ENCODE data around the gene DMBX1. TPM values are rescaled to one million over a fixed set of nuclear protein-coding genes. Genes with fewer than 3 reads are reported as not detected.

Gene DMBX1
- total and polyA plus RNA-seq, 9 of the 15 experiments (the other 6 are each of a cell fraction or from before 2014, with no cell fraction given), result 0.25 to 4.3 (median 1.0) TPM

DNA sequence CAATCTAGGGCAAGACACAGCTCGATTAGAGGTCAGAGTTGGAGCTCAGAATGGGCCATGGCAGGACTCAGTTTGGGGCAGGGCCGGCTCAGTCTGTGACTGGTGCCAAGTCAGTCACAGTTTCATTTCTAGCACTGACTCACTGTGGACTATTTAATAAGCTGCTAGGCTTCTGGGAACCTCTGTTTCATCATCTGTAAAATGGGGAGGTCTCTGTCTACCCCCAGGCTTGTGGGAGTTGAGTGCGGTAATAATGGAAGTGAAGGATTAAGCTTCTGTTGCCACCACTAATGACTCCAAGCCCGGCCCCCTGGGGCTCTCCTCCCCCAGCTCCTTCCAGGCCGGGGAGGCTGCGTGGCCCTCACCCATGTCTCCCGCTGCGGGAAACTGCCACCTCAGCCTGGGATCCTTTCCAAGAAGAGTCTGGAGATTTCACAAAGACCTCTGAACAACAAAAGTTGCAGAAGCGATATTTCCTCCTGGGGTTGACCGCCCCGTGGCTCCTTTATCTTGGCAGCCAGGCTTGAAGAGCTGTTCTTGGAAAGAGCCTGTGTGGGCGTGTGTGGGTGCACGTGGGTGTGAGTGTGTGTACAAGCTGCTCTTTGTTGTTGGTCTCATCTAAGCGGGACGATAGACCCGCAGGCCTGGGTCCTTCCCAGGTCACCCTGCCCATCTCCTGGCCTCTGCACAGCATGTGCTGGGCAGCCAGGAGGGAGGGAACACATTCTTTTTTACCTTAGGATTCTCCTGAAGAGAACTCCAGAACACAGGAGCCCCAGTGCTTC is 32.7 kb downstream of the DMBX1 start (continued):
- TF ChIP-seq RNF219 (CRISPR knock-in tag; IDR thresholded peaks at IDR 0.05), result no peak
- no peak for TF ChIP-seq TEAD2 (tag; IDR thresholded peaks at IDR 0.05)
- TF ChIP-seq, protein P1, sequence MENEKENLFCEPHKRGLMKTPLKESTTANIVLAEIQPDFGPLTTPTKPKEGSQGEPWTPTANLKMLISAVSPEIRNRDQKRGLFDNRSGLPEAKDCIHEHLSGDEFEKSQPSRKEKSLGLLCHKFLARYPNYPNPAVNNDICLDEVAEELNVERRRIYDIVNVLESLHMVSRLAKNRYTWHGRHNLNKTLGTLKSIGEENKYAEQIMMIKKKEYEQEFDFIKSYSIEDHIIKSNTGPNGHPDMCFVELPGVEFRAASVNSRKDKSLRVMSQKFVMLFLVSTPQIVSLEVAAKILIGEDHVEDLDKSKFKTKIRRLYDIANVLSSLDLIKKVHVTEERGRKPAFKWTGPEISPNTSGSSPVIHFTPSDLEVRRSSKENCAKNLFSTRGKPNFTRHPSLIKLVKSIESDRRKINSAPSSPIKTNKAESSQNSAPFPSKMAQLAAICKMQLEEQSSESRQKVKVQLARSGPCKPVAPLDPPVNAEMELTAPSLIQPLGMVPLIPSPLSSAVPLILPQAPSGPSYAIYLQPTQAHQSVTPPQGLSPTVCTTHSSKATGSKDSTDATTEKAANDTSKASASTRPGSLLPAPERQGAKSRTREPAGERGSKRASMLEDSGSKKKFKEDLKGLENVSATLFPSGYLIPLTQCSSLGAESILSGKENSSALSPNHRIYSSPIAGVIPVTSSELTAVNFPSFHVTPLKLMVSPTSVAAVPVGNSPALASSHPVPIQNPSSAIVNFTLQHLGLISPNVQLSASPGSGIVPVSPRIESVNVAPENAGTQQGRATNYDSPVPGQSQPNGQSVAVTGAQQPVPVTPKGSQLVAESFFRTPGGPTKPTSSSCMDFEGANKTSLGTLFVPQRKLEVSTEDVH (IDR thresholded peaks at IDR 0.05; ENCODE audit: low read depth, partially characterized antibody), result no peak
- TF ChIP-seq, protein P2, sequence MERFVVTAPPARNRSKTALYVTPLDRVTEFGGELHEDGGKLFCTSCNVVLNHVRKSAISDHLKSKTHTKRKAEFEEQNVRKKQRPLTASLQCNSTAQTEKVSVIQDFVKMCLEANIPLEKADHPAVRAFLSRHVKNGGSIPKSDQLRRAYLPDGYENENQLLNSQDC (CRISPR knock-in tag; IDR thresholded peaks at IDR 0.05), result no peak
- no peak for TF ChIP-seq SREBF2 (CRISPR knock-in tag; IDR thresholded peaks at IDR 0.05)
- TF ChIP-seq, protein P3, sequence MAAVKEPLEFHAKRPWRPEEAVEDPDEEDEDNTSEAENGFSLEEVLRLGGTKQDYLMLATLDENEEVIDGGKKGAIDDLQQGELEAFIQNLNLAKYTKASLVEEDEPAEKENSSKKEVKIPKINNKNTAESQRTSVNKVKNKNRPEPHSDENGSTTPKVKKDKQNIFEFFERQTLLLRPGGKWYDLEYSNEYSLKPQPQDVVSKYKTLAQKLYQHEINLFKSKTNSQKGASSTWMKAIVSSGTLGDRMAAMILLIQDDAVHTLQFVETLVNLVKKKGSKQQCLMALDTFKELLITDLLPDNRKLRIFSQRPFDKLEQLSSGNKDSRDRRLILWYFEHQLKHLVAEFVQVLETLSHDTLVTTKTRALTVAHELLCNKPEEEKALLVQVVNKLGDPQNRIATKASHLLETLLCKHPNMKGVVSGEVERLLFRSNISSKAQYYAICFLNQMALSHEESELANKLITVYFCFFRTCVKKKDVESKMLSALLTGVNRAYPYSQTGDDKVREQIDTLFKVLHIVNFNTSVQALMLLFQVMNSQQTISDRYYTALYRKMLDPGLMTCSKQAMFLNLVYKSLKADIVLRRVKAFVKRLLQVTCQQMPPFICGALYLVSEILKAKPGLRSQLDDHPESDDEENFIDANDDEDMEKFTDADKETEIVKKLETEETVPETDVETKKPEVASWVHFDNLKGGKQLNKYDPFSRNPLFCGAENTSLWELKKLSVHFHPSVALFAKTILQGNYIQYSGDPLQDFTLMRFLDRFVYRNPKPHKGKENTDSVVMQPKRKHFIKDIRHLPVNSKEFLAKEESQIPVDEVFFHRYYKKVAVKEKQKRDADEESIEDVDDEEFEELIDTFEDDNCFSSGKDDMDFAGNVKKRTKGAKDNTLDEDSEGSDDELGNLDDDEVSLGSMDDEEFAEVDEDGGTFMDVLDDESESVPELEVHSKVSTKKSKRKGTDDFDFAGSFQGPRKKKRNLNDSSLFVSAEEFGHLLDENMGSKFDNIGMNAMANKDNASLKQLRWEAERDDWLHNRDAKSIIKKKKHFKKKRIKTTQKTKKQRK (IDR thresholded peaks at IDR 0.05; ENCODE audit: borderline replicate concordance, low read depth, low read length), result peak; percentile 32; the same call in 1 of the 2 replicates
- TF ChIP-seq BRCA1 (IDR thresholded peaks at IDR 0.05), result no peak
- no peak for TF ChIP-seq BRCA1 (CRISPR knock-in tag; IDR thresholded peaks at IDR 0.05)
- no peak for TF ChIP-seq ZNF12 (CRISPR knock-in tag; IDR thresholded peaks at IDR 0.05)
- TF ChIP-seq HSF4 (CRISPR knock-in tag; IDR thresholded peaks at IDR 0.05; ENCODE audit: borderline replicate concordance), result no peak
- TF ChIP-seq ZNF507 (tag; conservative IDR thresholded peaks at IDR 0.05), result no peak
- peak; percentile 93 for TF ChIP-seq KLF13 (tag; IDR thresholded peaks at IDR 0.05; ENCODE audit: borderline replicate concordance, low read depth)
- no peak for TF ChIP-seq NCOA4 (IDR thresholded peaks at IDR 0.05; ENCODE audit: partially characterized antibody)
- TF ChIP-seq HDAC1 (IDR thresholded peaks at IDR 0.05), result peak; percentile 82 to 98
- TF ChIP-seq ZSCAN29 (IDR thresholded peaks at IDR 0.05), result peak; percentile 59; the same call in 1 of the 2 replicates
- no peak for TF ChIP-seq SRSF1 (IDR thresholded peaks at IDR 0.05; ENCODE audit: low read depth, low read length)
- no peak for TF ChIP-seq BMI1 (IDR thresholded peaks at IDR 0.05; ENCODE audit: low read length)
- peak; percentile 76 to 79 for TF ChIP-seq NRF1 (conservative IDR thresholded peaks at IDR 0.05 in 1 of 2, IDR thresholded peaks at IDR 0.05 in 1 of 2)
- no peak for TF ChIP-seq SIRT6 (IDR thresholded peaks at IDR 0.05; ENCODE audit: low read depth, low read length)
- no peak for TF ChIP-seq SNRNP70 (optimal IDR thresholded peaks at IDR 0.05; ENCODE audit: low read depth, low read length)
